WTC11 (cell line): ENCODE results near the gene CXCL6. TPM values are rescaled to one million over a fixed set of nuclear protein-coding genes. Genes with fewer than 3 reads are reported as not detected.

Experiments used
- ATAC-seq: fragments of 200-7000 bp; cut with Tn5 transposase; 2 replicates; pipeline ENCODE4 v1.10.0; 2021; ENCODE audit warnings: mild to moderate bottlenecking, moderate library complexity
- CTCF ChIA-PET: fragments of 300-600 bp; sonication (Branson Sonifier 250); formaldehyde crosslinking; loops from one replicate; lab custom pipeline; 2021; ENCODE audit warnings: antibody characterized with exemption; lab: Charles Lee
- POLR2A ChIA-PET: fragments of 350-600 bp; sonication (Branson Sonifier 250); formaldehyde crosslinking; loops from one replicate; lab custom pipeline; 2021; ENCODE audit warnings: antibody characterized with exemption; lab: Charles Lee
- DNase-seq: peaks from one replicate; pipeline ENCODE4 v3.0.0; 2021; ENCODE audit warnings: low spot score
- H3K27ac Mint-ChIP-seq: 2 replicates; pipeline ENCODE4 v1.8.0; 2021; ENCODE audit warnings: mixed read lengths
- H3K27me3 Mint-ChIP-seq: 2 replicates; pipeline ENCODE4 v1.8.0; 2021; ENCODE audit warnings: low read depth, mild to moderate bottlenecking, moderate library complexity, mixed read lengths
- H3K36me3 Mint-ChIP-seq: 2 replicates; pipeline ENCODE4 v1.8.0; 2021; ENCODE audit warnings: mixed read lengths
- H3K4me1 Mint-ChIP-seq: 2 replicates; pipeline ENCODE4 v1.8.0; 2022; ENCODE audit warnings: mixed read lengths
- H3K4me3 Mint-ChIP-seq: 2 replicates; pipeline ENCODE4 v1.8.0; 2021; ENCODE audit warnings: mild to moderate bottlenecking, moderate library complexity, mixed read lengths
- H3K9me3 Mint-ChIP-seq: 2 replicates; pipeline ENCODE4 v1.8.0; 2021; ENCODE audit warnings: mixed read lengths
- CREB1 ChIP-seq: sonication (generic); formaldehyde crosslinking; IDR thresholded peaks from 2 replicates; pipeline ENCODE4 v1.8.0; 2023; ENCODE audit warnings: mild to moderate bottlenecking, missing genetic modification reagents
- EMX1 ChIP-seq: fragments of 250-450 bp; sonication (Bioruptor Pico); IDR thresholded peaks from 2 replicates; pipeline ENCODE4 v1.8.0; 2021; ENCODE audit warnings: mild to moderate bottlenecking
- GRHL2 ChIP-seq: fragments of 250-450 bp; sonication (Bioruptor Pico); IDR thresholded peaks from 2 replicates; pipeline ENCODE4 v1.8.0; 2022; ENCODE audit warnings: mild to moderate bottlenecking, moderate library complexity; ENCODE audit not compliant: insufficient replicate concordance, severe bottlenecking
- IRF2 ChIP-seq: sonication (generic); formaldehyde crosslinking; IDR thresholded peaks from 2 replicates; pipeline ENCODE4 v1.8.0; 2022; ENCODE audit warnings: low read depth, missing genetic modification reagents, borderline replicate concordance
- JAZF1 ChIP-seq: fragments of 250-450 bp; sonication (Bioruptor Pico); IDR thresholded peaks from 2 replicates; pipeline ENCODE4 v1.9.0; 2021; ENCODE audit warnings: moderate library complexity, mild to moderate bottlenecking, inconsistent platforms
- MXD4 ChIP-seq: fragments of 250-450 bp; sonication (Bioruptor Pico); IDR thresholded peaks from 2 replicates; pipeline ENCODE4 v1.8.0; 2021; ENCODE audit warnings: mild to moderate bottlenecking, moderate library complexity, borderline replicate concordance
- SMAD3 ChIP-seq: sonication (generic); formaldehyde crosslinking; IDR thresholded peaks from 2 replicates; pipeline ENCODE4 v1.8.0; 2022; ENCODE audit warnings: missing genetic modification reagents, mild to moderate bottlenecking, borderline replicate concordance
- ZNF121 ChIP-seq: sonication (generic); formaldehyde crosslinking; IDR thresholded peaks from 2 replicates; pipeline ENCODE4 v1.8.0; 2023; ENCODE audit warnings: missing genetic modification reagents
- ZNF138 ChIP-seq: sonication (generic); formaldehyde crosslinking; conservative IDR thresholded peaks from 2 replicates; pipeline ENCODE4 v1.8.1; 2022; ENCODE audit warnings: mild to moderate bottlenecking, moderate library complexity, missing genetic modification reagents
- ZNF396 ChIP-seq: fragments of 250-450 bp; sonication (Bioruptor Pico); IDR thresholded peaks from 2 replicates; pipeline ENCODE4 v1.8.0; 2021; ENCODE audit warnings: mild to moderate bottlenecking, moderate library complexity, borderline replicate concordance
- total RNA-seq: library from RNA; stranded (reverse); gene quantifications from 3 replicates; pipeline ENCODE4 v1.2.3, GENCODE V29; 2021
- TF ChIP-seq, protein P1 (sequence below): sonication (generic); formaldehyde crosslinking; IDR thresholded peaks from 2 replicates; pipeline ENCODE4 v1.8.0; 2022; ENCODE audit warnings: mild to moderate bottlenecking, missing genetic modification reagents
- TF ChIP-seq, protein P2 (sequence below): fragments of 200-600 bp; IDR thresholded peaks from 2 replicates; pipeline ENCODE4 v1.8.0; 2022; ENCODE audit warnings: antibody characterized with exemption
- TF ChIP-seq, protein P3 (sequence below): fragments of 250-450 bp; sonication (Bioruptor Pico); IDR thresholded peaks from 2 replicates; pipeline ENCODE4 v1.8.0; 2021; ENCODE audit warnings: mild to moderate bottlenecking
- TF ChIP-seq, protein P4 (sequence below): sonication (generic); formaldehyde crosslinking; IDR thresholded peaks from 2 replicates; pipeline ENCODE4 v1.8.0; 2022; ENCODE audit warnings: mild to moderate bottlenecking, missing genetic modification reagents
- TF ChIP-seq, protein P5 (sequence below): sonication (generic); formaldehyde crosslinking; IDR thresholded peaks from 2 replicates; pipeline ENCODE4 v1.8.1; 2023; ENCODE audit warnings: mild to moderate bottlenecking, missing genetic modification reagents
- TF ChIP-seq, protein P6 (sequence below): sonication (generic); formaldehyde crosslinking; IDR thresholded peaks from 2 replicates; pipeline ENCODE4 v1.8.1; 2023; ENCODE audit warnings: mild to moderate bottlenecking, missing genetic modification reagents, borderline replicate concordance

CXCL6 gene
- total RNA-seq, 1 experiment from 2014 or later = 4.9 TPM

DNA sequence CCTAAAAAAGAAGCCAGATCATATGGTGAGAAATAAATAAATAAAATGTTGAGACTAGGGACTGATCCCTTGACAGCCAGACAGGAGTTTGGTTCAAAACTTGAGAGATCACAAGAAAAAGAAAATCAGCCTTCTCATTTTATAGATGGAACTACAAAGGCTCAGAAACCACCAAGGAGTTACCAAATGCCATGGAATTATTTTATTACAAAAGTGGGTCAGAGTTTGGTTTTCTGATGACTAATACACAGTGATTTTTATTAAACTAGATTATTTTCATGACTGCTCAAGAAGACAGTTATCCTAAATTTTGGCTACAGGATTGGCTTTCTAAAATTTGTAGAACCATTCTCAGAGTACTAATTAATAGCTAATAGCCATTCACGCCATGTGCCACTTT lies 38.9 kb downstream of the CXCL6 start:
- Mint-ChIP-seq H3K4me1 (no peaks in the 10 kb centered on the region), H3K36me3 (no peaks in the 10 kb centered on the region), H3K9me3 (no peaks in the 10 kb centered on the region), H3K4me3 (no peak overlapping the region), H3K27ac (no peak overlapping the region), H3K27me3 (peaks cover 11% of the 10 kb centered on the region)
- ChIA-PET CTCF (no interaction called here), POLR2A (no interaction called here)
- TF ChIP-seq, protein P1, sequence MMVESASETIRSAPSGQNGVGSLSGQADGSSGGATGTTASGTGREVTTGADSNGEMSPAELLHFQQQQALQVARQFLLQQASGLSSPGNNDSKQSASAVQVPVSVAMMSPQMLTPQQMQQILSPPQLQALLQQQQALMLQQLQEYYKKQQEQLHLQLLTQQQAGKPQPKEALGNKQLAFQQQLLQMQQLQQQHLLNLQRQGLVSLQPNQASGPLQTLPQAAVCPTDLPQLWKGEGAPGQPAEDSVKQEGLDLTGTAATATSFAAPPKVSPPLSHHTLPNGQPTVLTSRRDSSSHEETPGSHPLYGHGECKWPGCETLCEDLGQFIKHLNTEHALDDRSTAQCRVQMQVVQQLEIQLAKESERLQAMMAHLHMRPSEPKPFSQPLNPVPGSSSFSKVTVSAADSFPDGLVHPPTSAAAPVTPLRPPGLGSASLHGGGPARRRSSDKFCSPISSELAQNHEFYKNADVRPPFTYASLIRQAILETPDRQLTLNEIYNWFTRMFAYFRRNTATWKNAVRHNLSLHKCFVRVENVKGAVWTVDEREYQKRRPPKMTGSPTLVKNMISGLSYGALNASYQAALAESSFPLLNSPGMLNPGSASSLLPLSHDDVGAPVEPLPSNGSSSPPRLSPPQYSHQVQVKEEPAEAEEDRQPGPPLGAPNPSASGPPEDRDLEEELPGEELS = no peak
- TF ChIP-seq JAZF1 (CRISPR knock-in tag) (no peak), GRHL2 (CRISPR knock-in tag) (no peak), ZNF396 (no peak), ZNF121 (CRISPR knock-in tag) (no peak), EMX1 (CRISPR knock-in tag) (no peak), SMAD3 (CRISPR knock-in tag) (no peak), MXD4 (CRISPR knock-in tag) (no peak), IRF2 (CRISPR knock-in tag) (no peak), CREB1 (CRISPR knock-in tag) (no peak), ZNF138 (CRISPR knock-in tag) (no peak)
- TF ChIP-seq, protein P2, sequence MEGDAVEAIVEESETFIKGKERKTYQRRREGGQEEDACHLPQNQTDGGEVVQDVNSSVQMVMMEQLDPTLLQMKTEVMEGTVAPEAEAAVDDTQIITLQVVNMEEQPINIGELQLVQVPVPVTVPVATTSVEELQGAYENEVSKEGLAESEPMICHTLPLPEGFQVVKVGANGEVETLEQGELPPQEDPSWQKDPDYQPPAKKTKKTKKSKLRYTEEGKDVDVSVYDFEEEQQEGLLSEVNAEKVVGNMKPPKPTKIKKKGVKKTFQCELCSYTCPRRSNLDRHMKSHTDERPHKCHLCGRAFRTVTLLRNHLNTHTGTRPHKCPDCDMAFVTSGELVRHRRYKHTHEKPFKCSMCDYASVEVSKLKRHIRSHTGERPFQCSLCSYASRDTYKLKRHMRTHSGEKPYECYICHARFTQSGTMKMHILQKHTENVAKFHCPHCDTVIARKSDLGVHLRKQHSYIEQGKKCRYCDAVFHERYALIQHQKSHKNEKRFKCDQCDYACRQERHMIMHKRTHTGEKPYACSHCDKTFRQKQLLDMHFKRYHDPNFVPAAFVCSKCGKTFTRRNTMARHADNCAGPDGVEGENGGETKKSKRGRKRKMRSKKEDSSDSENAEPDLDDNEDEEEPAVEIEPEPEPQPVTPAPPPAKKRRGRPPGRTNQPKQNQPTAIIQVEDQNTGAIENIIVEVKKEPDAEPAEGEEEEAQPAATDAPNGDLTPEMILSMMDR = no peak
- TF ChIP-seq, protein P3, sequence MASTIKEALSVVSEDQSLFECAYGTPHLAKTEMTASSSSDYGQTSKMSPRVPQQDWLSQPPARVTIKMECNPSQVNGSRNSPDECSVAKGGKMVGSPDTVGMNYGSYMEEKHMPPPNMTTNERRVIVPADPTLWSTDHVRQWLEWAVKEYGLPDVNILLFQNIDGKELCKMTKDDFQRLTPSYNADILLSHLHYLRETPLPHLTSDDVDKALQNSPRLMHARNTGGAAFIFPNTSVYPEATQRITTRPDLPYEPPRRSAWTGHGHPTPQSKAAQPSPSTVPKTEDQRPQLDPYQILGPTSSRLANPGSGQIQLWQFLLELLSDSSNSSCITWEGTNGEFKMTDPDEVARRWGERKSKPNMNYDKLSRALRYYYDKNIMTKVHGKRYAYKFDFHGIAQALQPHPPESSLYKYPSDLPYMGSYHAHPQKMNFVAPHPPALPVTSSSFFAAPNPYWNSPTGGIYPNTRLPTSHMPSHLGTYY (CRISPR knock-in tag) = no peak
- TF ChIP-seq, protein P4, sequence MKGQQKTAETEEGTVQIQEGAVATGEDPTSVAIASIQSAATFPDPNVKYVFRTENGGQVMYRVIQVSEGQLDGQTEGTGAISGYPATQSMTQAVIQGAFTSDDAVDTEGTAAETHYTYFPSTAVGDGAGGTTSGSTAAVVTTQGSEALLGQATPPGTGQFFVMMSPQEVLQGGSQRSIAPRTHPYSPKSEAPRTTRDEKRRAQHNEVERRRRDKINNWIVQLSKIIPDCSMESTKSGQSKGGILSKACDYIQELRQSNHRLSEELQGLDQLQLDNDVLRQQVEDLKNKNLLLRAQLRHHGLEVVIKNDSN = no peak
- TF ChIP-seq, protein P5, sequence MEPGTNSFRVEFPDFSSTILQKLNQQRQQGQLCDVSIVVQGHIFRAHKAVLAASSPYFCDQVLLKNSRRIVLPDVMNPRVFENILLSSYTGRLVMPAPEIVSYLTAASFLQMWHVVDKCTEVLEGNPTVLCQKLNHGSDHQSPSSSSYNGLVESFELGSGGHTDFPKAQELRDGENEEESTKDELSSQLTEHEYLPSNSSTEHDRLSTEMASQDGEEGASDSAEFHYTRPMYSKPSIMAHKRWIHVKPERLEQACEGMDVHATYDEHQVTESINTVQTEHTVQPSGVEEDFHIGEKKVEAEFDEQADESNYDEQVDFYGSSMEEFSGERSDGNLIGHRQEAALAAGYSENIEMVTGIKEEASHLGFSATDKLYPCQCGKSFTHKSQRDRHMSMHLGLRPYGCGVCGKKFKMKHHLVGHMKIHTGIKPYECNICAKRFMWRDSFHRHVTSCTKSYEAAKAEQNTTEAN (CRISPR knock-in tag) = no peak
- TF ChIP-seq, protein P6, sequence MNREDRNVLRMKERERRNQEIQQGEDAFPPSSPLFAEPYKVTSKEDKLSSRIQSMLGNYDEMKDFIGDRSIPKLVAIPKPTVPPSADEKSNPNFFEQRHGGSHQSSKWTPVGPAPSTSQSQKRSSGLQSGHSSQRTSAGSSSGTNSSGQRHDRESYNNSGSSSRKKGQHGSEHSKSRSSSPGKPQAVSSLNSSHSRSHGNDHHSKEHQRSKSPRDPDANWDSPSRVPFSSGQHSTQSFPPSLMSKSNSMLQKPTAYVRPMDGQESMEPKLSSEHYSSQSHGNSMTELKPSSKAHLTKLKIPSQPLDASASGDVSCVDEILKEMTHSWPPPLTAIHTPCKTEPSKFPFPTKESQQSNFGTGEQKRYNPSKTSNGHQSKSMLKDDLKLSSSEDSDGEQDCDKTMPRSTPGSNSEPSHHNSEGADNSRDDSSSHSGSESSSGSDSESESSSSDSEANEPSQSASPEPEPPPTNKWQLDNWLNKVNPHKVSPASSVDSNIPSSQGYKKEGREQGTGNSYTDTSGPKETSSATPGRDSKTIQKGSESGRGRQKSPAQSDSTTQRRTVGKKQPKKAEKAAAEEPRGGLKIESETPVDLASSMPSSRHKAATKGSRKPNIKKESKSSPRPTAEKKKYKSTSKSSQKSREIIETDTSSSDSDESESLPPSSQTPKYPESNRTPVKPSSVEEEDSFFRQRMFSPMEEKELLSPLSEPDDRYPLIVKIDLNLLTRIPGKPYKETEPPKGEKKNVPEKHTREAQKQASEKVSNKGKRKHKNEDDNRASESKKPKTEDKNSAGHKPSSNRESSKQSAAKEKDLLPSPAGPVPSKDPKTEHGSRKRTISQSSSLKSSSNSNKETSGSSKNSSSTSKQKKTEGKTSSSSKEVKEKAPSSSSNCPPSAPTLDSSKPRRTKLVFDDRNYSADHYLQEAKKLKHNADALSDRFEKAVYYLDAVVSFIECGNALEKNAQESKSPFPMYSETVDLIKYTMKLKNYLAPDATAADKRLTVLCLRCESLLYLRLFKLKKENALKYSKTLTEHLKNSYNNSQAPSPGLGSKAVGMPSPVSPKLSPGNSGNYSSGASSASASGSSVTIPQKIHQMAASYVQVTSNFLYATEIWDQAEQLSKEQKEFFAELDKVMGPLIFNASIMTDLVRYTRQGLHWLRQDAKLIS (CRISPR knock-in tag) = no peak
- DNase-seq = no peak
- no peak for ATAC-seq
